Measurements from ENCODE around the gene PHAX.
"Not testable (repeated sequence)": the region's sequence is repeated elsewhere in the genome, so short reads cannot be mapped to it uniquely, and the experiment has no call there.

Gene PHAX

DNA sequence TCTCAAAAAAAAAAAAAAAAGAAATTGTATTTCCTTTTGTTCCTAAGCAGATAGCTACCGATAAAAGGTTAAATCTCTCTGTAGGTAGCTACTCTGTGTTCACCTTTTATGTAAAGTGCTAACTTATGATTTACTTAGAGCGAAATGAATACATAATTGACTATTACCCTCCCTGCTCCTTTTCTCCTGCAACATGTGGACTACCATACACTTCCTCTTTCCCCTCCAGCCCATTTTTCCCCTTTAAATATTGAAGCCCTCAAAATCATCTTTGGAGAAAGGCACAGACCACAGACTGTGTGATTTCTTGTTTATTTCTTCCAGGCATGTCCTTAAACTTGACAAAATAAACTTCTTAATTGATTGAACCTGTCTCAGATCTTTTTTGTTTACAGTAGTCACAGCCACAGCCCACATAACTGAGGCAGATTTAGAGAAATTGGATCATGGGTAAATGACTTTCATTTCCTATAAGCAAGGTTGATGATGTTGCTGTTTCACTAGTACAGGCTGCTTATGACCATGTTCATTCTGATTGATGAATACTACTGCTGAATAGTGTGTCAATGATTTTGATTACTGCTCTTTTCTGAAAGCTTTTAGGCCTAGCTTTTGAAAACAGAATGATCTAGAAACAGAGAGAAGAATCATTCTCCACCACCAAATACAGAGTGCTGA lies 59.2 kb downstream of the PHAX start:
- DNase-seq: no peak

DNA sequence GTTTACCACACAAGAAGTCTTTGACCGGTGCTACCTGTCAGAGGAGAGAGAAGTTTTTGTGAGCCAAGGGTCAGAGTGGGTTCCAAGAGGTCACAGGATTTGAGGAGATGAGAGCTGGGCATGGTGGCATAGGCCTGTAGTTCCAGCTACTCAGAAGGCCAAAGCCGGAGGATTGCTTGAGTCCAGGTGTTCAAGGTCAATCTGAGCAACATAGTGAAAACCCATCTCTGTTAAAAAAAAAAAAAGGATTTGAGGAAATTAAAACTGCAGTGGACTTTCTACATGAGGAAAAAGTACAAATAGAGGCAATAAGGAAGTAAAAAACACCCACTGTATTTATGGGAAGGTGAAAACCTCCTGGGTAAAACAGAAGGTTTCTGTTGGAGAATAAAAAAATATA lies 63.8 kb downstream of the PHAX start:
- no peak for DNase-seq

DNA sequence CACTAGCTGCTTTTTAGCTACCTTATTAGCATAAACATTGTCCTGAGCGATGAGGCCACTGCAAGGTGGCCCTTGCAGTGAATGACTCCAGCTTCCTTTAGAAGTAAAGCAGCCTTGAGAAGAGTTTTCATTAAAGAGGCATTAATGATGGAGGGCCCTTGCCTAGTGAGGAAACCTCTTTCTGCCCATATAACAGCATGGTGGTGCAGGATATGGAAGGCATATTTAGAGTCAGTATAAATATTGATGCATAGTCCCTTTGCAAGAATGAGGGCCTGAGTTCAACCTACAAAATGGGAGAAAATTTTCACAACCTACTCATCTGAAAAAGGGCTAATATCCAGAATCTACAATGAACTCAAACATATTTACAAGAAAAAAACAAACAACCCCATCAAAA lies 69.4 kb downstream of the PHAX start:
- not testable (repeated sequence) for DNase-seq

DNA sequence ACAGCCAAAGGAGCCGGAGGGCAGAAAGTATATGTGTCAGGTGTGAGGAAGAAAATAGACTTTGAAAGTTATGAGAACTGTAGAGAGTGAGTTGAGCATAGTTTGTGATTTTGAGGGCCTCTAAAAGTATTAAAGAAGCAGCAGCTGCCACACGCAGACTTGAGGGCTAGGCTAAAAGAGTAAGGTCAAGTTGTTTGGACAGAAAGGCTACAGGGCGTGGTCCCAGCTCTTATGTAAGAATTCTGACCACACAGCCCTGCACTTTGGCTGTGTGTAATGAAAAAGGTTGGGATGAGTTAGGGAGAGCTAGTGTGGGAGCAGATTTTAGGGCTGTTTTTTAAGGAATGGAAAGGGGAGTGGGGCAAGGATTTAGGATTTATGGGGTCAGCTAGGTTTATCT lies 70.9 kb downstream of the PHAX start:
- not testable (repeated sequence) for DNase-seq

DNA sequence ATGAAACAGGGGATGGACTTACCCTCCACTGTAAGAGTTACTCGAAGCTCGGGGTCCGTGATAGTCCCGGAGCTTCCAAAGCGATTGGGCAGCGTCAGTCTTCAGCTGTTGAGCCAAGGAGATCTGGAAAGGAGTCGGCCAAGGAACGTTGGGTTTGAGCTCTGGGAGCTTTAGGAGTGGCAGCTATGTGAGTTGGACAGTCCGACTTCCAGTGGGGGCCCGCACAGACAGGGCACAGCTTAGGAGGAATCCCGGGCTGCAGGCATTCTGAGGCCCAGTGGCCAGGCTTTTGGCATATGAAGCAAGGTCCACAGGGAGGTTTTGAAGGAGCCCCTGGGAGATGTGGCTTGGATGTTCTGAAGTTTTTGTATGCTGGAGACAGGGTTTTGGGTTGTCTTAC lies 72.7 kb downstream of the PHAX start:
- DNase-seq: no peak

DNA sequence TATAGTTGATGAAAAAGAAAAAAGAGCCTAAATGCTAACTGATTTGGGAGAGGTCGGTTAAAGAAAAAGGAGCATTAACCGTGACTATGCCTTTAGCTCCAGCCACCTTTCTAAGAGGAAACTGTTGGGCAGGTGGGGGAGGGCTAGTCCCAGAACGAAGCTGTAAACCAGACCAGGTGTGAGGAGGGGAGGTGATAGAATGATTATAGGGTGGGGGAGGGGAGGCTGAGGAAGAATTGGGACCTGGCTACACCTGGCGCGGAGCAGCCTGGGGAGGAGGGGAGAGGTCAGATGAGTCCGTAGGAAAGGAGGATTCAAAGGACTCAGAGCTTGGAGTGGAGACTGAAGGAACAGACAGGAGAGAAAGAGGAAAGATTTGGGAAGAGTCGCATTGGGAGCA lies 73.4 kb downstream of the PHAX start:
- DNase-seq: no peak

DNA sequence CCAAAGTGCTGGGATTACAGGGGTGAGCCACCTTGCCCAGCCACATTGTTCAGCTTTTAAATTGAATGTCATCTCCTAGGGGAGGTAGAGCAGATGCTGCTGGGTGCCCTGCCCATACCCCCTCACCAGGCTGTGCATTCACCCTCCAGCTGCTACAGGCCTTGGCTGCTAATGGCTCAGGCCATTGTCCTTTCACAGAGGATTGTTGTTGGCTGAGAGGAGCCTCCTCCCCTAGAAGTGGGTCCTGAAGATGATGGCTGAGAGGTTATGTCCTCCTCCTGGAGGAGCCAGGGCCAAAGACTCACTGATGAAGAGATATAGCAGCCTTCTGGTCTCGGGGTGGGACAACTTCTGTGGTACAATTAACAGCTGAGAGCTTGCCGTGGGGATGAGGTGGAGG lies 74.6 kb downstream of the PHAX start:
- no peak for DNase-seq

DNA sequence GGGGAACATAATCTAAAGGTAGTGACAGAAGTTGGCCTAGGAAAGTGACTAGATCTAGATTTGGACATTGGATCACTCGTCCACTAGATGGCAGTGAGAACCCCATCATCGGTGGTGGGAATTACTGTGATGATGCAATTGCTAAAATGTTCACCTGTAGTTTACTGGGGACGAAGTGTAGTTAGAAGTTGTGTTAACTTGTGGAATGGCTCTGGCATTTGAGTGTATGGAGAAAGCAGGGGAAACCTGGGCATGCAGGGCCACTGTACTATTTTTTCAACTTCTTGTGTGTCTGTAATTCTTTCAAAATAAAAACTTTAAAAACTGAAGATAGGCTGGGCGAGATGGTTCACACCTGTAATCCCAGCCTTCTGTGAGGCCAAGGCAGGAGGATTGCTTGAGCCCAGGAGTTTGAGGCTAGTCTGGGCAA lies 75.5 kb downstream of the PHAX start:
- DNase-seq: peak; percentile 82
